SK-N-MC (cell line): Measurements from ENCODE around the gene DTNBP1.
A peak's percentile ranks its signal among the peaks of the same experiment; 100 is the strongest.

Experiments used
- DNase-seq: peaks from one replicate; pipeline ENCODE4 v3.0.0-alpha.2; 2011; ENCODE audit warnings: low read depth, low spot score
- H3K27ac ChIP-seq: fragments of 200-600 bp; sonication (generic); 2 replicates; pipeline ENCODE4 v1.5.1; 2016; ENCODE audit warnings: mixed run types
- H3K36me3 ChIP-seq: fragments of 200-600 bp; sonication (generic); 2 replicates; pipeline ENCODE4 v1.6.1; 2017; ENCODE audit warnings: antibody characterized with exemption, low read length, mixed read lengths; ENCODE audit not compliant: insufficient read depth
- H3K4me3 ChIP-seq: fragments of 200-600 bp; sonication (generic); 2 replicates; pipeline ENCODE4 v1.5.1; 2016
- H3K9ac ChIP-seq: fragments of 200-600 bp; sonication (generic); 2 replicates; pipeline ENCODE4 v1.8.0; 2017; ENCODE audit warnings: mixed run types, mixed read lengths; ENCODE audit not compliant: insufficient read length
- H3K9me3 ChIP-seq: fragments of 200-600 bp; sonication (generic); 2 replicates; pipeline ENCODE4 v1.6.1; 2017; ENCODE audit warnings: low read depth, mild to moderate bottlenecking, antibody characterized with exemption, low read length, moderate library complexity, mixed read lengths
- EZH2 ChIP-seq: fragments of 200-600 bp; sonication (generic); IDR thresholded peaks from one replicate; pipeline ENCODE4 v1.6.1; 2017; ENCODE audit warnings: antibody characterized with exemption
- FOXP2 ChIP-seq: optimal IDR thresholded peaks from 2 replicates; pipeline ENCODE3; 2011; ENCODE audit warnings: mild to moderate bottlenecking, moderate library complexity; ENCODE audit not compliant: insufficient read depth; ENCODE audit errors: extremely low read length, control extremely low read depth
- POLR2AphosphoS5 ChIP-seq: IDR thresholded peaks from 2 replicates; pipeline ENCODE4 v1.6.1; 2012; ENCODE audit warnings: mild to moderate bottlenecking, low read depth, low read length, borderline replicate concordance

Gene DTNBP1

GRCh38 chr6:15504581-15505350 is 158.1 kb downstream of the DTNBP1 start:
- Histone ChIP-seq H3K36me3 (peaks cover 84% of the 10 kb centered on the region), H3K9ac (peak overlapping the region; percentile 46), H3K27ac (peak overlapping the region; percentile 65), H3K4me3 (peak overlapping the region; percentile 65), H3K9me3 (no peaks in the 10 kb centered on the region)
- peak; percentile 90 for DNase-seq
- TF ChIP-seq EZH2, result no peak
- peak; percentile 73 for TF ChIP-seq POLR2AphosphoS5
- TF ChIP-seq FOXP2, result peak; percentile 31

- no peak for DNase-seq
- Histone ChIP-seq H3K4me3 (no peak overlapping the region; the same call in 1 of the 2 replicates), H3K9me3 (no peaks in the 10 kb centered on the region), H3K27ac (peak overlapping the region; percentile 65), H3K36me3 (peaks cover 80% of the 10 kb centered on the region), H3K9ac (peak overlapping the region; percentile 0)
- TF ChIP-seq FOXP2 (no peak), POLR2AphosphoS5 (no peak), EZH2 (no peak)
Measured at GRCh38 chr6:15504040-15504495, 158.8 kb downstream of the DTNBP1 start.

- H3K9me3 ChIP-seq, result no peaks in the 10 kb centered on the region
- no peak overlapping the region for H3K9ac ChIP-seq
- H3K4me3 ChIP-seq, result no peak overlapping the region
- TF ChIP-seq FOXP2 (no peak), EZH2 (no peak), POLR2AphosphoS5 (no peak)
- H3K36me3 ChIP-seq, result peaks cover 80% of the 10 kb centered on the region
- H3K27ac ChIP-seq, result peak overlapping the region; percentile 65
- DNase-seq, result no peak
Measured at GRCh38 chr6:15503346-15503680, 159.5 kb downstream of the DTNBP1 start.

- Histone ChIP-seq H3K36me3 (peaks cover 80% of the 10 kb centered on the region), H3K27ac (peak overlapping the region; percentile 65)
- DNase-seq, result no peak
Measured at GRCh38 chr6:15502446-15503345, 160.1 kb downstream of the DTNBP1 start.

GRCh38 chr6:15501826-15502445 is 160.9 kb downstream of the DTNBP1 start:
- peak overlapping the region; percentile 20 for H3K27ac ChIP-seq
- no peaks in the 10 kb centered on the region for H3K9me3 ChIP-seq
- DNase-seq, result no peak
- H3K4me3 ChIP-seq, result no peak overlapping the region
- TF ChIP-seq EZH2 (no peak), POLR2AphosphoS5 (no peak), FOXP2 (no peak)
- H3K36me3 ChIP-seq, result peaks cover 77% of the 10 kb centered on the region
- H3K9ac ChIP-seq, result no peak overlapping the region

More at GRCh38 chr6:15502446-15503345, 160.1 kb downstream of the DTNBP1 start:
- no peak overlapping the region for H3K9ac ChIP-seq
- H3K9me3 ChIP-seq, result no peaks in the 10 kb centered on the region
- H3K4me3 ChIP-seq, result no peak overlapping the region
- TF ChIP-seq FOXP2 (no peak), EZH2 (no peak), POLR2AphosphoS5 (no peak)

GRCh38 chr6:15500901-15501825 is 161.7 kb downstream of the DTNBP1 start:
- Histone ChIP-seq H3K27ac (no peak overlapping the region), H3K4me3 (no peak overlapping the region), H3K36me3 (peaks cover 77% of the 10 kb centered on the region), H3K9me3 (no peaks in the 10 kb centered on the region), H3K9ac (no peak overlapping the region)
- DNase-seq, result no peak
- TF ChIP-seq EZH2 (no peak), POLR2AphosphoS5 (no peak)

GRCh38 chr6:15500078-15500740 is 162.6 kb downstream of the DTNBP1 start:
- DNase-seq, result no peak
- H3K27ac ChIP-seq, result no peak overlapping the region
- H3K4me3 ChIP-seq, result no peak overlapping the region
- no peak for TF ChIP-seq FOXP2
- TF ChIP-seq EZH2, result no peak
- TF ChIP-seq POLR2AphosphoS5, result no peak
- no peaks in the 10 kb centered on the region for H3K9me3 ChIP-seq
- no peak overlapping the region for H3K9ac ChIP-seq
- peaks cover 77% of the 10 kb centered on the region for H3K36me3 ChIP-seq
